Left cardiac atrium (tissue), 4 donors: ENCODE results near the gene CATSPERD. TPM values are rescaled to one million over a fixed set of nuclear protein-coding genes. Genes with fewer than 3 reads are reported as not detected.
"Not testable (repeated sequence)": the region's sequence is repeated elsewhere in the genome, so short reads cannot be mapped to it uniquely, and the experiment has no call there.

Experiments used
- ATAC-seq, 2 donors: fragments of 200-7000 bp; cut with Tn5 transposase; one replicate each; pipeline ENCODE4 v1.9.1; 2020; ENCODE audit warnings: mild to moderate bottlenecking in 2 of 2, moderate library complexity in 2 of 2
- DNase-seq: peaks from one replicate; pipeline ENCODE4 v3.0.0-alpha.2; 2020
- intact Hi-C, 2 donors: fragments of 100-400 bp; cut with DNase I; formaldehyde crosslinking; loops; one replicate each; pipeline versions ENCODE4 v1.14.1 to v1.15.1; 2022 to 2023
- total RNA-seq, 2 donors: library from RNA; stranded (reverse); fragmentation: NEBNext Ultra II Directional; extraction: Animal tissue kit (Norgen Biotek cat#: 25700); gene quantifications; one replicate each; pipeline ENCODE4 v1.2.1, GENCODE V29; 2021
- donor health status: DM: no; HTN: yes; CAD: no.
- donor health status: DM: no; HTN: yes; CAD: no; lungs with severe emphysema.
- donor health status: DM: yes; HTN: yes; CAD: no.
- donor health status: Dilated cardiomyopathy.

CATSPERD gene
- total RNA-seq, 2 donors from 2014 or later = not detected

DNA sequence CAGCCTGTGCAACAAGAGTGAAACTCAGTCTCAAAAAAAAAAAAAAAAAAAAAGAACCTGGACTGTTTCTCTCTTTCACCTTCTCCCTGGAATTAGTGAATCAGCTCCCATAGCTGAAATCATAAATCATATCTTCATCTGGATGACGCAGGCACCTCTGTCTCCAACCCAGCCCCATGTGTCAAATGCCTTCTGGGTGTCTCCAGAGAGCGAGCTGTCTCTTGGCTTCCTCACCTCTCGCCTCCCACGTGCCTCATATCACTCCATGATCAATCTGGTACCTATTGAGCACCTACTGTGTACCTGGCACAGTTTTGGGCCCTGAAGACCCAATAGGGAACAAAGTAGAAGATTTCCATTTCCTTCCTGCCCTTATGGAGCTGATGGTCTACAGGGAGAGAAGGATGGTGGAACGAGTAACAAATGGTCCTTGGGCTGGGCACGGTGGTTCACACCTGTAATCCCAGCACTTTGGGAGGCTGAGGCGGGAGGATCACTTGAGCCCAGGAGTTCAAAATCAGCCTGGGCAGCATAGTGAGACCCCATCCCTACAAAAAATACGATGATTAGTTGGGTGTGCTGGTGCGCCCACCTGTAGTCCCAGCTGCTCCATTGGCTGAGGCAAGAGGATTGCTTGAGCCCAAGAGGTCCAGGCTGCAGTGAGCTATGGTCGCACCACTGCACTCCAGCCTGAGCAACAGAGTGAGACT is 37.1 kb upstream of the CATSPERD start:
- DNase-seq (no peak), ATAC-seq (no peak)
- intact Hi-C loops = no loop called here

DNA sequence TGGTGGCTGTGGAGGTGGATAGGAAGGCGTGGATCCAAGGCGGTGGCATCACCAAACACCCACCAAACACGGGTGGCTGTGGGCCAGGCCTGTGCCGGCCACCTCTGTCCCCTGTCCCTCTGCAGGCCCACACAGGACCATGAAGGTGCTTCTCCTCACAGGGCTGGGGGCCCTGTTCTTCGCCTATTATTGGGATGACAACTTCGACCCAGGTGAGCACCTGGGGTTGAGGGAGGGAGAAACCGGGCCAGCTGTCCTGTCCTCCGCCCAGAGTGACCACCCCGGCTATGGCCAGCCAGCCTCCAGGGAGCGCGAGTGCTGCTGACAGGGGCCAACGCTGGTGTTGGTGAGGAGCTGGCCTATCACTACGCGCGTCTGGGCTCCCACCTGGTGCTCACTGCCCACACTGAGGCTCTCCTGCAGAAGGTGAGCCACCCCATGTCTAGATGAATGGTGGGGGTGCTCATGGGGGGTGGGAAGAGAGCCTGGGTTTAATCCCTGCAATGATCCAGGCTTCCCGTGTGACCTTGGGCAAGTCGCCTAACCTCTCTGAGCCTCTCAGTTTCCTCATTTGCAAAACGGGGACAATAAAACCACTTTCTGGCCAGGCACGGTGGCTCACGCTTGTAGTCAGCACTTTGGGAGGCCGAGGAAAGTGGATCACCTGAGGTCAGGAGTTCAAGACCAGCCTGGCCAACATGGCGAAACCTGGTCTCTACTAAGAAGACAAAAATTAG is 35.6 kb upstream of the CATSPERD start:
- intact Hi-C loops = no loop called here
- ATAC-seq = no peak
- no peak for DNase-seq

DNA sequence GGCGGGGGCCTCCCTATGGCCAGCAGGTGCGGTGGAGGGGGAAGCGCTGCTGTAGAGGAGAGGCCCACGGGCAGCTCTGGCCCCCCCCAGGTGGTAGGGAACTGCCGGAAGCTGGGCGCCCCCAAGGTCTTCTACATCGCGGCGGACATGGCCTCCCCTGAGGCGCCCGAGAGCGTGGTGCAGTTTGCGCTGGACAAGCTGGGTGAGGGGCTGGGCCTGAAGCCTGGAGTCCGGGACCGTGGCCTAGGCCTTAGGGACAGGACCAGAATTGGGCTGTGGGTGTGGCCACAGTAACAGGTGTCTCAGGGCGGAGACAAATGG is 34.2 kb upstream of the CATSPERD start:
- ATAC-seq (no peak), DNase-seq (no peak)
- intact Hi-C loops = no loop called here

DNA sequence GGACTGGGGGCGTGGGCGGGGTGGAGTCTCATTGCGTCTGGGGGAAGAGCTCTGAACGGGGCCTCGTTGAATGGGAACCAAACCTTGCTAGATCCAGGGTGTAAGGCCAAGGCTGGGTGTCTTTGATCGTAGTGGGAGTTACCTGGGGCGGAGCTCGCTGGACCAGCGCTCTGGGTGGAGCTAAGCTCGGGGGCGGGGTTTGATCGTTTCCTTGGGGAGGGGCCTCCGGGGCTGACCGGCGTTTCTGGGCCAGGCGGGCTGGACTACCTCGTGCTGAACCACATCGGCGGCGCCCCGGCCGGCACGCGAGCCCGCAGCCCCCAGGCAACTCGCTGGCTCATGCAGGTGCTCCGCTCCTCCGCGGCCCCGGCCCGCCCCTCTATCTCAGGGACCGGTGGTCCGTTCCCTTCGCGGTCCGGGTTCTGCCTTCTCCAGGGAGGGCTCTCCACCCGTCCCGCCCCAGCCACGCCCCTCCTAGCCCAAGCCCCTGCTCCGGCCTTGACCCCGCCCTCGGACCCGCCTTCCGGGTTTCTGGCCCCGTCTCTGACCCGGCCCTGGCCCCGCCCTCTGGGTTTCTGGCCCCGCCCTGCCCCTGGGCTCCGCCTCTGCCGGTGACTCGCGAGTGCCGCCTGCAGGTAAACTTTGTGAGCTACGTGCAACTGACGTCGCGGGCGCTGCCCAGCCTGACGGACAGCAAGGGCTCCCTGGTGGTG is 33.6 kb upstream of the CATSPERD start:
- DNase-seq (peak; percentile 100), ATAC-seq (peak; percentile 87 to 88)
- intact Hi-C loops = no loop called here

GRCh38 chr19:5687360-5688198 is 32.9 kb upstream of the CATSPERD start:
- intact Hi-C loops = no loop called here
- DNase-seq (no peak), ATAC-seq (no peak)

DNA sequence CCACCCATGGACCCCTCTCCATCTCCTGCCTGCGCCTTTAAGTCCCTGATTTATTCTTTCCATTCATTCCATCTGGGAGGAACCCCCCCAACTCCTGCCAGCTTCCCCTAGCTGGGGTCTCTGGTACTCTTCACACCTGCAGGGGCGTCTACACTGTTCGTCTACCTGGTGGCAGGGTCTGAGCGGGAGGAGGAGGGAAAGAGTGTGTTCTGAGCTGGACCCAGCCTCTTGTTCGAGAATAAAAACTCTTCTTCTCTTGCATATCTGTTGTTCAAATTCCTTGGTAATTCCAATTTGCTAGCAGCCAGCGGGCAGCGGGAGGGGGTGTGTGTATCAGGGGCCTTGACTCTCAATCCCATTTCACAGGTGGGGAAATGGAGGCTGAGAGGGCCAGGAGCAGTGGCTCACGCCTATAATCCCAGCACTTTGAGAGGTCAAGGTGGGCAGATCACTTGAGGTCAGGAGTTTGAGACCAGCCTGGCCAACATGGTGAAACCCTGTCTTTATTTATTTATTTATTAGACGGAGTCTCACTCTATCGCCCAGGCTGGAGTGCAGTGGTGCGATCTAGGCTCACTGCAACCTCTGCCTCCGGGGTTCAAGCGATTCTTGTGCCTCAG is 32.1 kb upstream of the CATSPERD start:
- intact Hi-C loops, ATAC-seq, DNase-seq: not testable (repeated sequence)

- peak; percentile 98 for DNase-seq
- peak; percentile 70 to 75 for ATAC-seq
- intact Hi-C loops = no loop called here
Observed at GRCh38 chr19:5690125-5690954, 30.1 kb upstream of the CATSPERD start, which contains the start of gene RPL36. TSS of gene RPL36 (plus strand) at chr19:5690295. CDS start at chr19:5690508, 213 bp downstream.

- DNase-seq (peak; percentile 84), ATAC-seq (peak; percentile 17 to 18)
- intact Hi-C loops = no loop called here
Observed at GRCh38 chr19:5690955-5691821, 29.2 kb upstream of the CATSPERD start.

GRCh38 chr19:5691822-5692722 is 28.4 kb upstream of the CATSPERD start:
- no peak for DNase-seq
- intact Hi-C loops = no loop called here
- ATAC-seq = no peak

DNA sequence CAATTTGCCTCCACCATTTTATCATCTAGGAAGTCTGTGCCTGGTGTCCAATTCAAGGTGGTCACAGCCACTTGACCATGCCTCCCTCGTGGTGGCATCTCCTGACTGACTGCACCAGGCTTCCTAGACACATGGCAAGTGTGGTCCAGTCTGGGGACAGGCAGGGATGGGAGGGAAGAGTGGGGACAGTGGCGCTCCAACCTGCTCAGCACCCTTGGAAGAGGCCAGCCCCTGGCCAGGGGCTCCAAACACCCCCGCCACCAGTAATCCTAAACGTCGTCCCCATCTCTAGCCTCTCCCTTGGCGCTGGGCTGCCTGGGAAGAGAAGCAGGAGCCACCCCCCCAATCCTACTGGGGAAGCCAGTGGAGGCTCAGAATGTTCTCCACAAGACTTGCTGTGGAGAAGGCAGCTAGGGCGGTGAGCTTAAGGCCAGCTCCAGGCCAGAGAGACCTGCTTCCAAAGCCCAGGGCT is 27.7 kb upstream of the CATSPERD start:
- DNase-seq = no peak
- no peak for ATAC-seq
- intact Hi-C loops = no loop called here

DNA sequence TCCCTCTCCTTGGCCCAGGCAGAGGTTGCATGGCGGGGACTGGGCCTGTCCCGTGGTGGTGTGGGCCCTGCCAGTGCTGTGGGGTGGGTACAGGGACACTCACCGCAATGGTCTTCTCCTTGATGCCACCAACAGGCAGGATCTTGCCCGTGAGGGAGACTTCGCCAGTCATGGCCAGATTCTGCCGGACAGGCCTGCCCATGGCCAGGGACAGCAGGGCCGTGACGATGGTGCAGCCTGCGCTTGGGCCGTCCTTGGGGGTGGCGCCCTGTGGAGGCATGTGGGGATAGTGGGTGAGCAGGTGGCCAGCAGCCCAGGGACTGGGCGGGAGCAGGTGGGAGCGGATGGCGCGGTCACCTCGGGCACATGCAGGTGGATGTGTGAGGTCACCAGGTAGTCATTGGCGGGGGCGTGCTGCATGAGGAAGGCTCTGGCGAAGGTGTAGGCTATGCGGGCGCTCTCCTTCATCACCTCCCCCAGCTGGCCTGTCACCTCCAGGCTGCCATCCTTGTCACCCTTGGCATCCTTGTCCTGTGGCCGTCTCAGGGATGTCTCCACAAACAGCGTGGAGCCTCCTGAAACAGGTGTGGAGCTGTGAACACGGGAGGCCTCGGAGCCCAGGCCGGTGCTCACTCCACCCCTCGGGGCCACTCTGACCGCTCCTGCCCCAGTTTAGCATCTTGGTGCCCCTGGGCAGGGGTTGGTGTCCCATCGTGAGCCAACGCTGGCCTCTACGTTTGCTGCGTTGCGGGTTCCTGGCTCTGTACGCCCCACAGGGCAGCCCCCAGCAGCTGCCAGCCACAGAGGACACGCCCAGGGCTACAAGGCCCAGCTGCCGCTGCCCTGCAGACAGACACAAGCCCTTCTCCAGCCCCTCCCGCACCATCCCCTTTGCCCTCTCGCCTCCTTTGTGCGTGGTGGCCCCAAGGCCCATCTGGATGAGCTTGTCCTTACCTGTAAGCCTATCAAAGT is 27.0 kb upstream of the CATSPERD start:
- intact Hi-C loops = no loop called here
- no peak for ATAC-seq
- DNase-seq = no peak

GRCh38 chr19:5694167-5694955 is 26.1 kb upstream of the CATSPERD start:
- ATAC-seq = no peak
- intact Hi-C loops = no loop called here
- peak; percentile 32 for DNase-seq

- no peak for DNase-seq
- intact Hi-C loops = no loop called here
- ATAC-seq = no peak
Observed at GRCh38 chr19:5694956-5695648, 25.3 kb upstream of the CATSPERD start.
